Mesendoderm (in vitro differentiated cells): ENCODE data around the gene WSB1.
"Not testable (repeated sequence)": the region's sequence is repeated elsewhere in the genome, so short reads cannot be mapped to it uniquely, and the experiment has no call there.

ENCODE experiments used
- DNase-seq: peaks from one replicate; pipeline ENCODE4 v3.0.0; 2013
- H2AK5ac ChIP-seq: 2 replicates; pipeline ENCODE4 v1.6.1; 2013; ENCODE audit warnings: low read length, inconsistent platforms
- H2BK120ac ChIP-seq: 2 replicates; pipeline ENCODE4 v1.6.1; 2013; ENCODE audit warnings: low read depth, mild to moderate bottlenecking, low read length, moderate library complexity, mixed read lengths
- H2BK15ac ChIP-seq: replicated peaks from 2 replicates; pipeline ENCODE4 v1.6.1; 2013; ENCODE audit warnings: low read depth, mild to moderate bottlenecking, moderate library complexity
- H2BK5ac ChIP-seq: 2 replicates; pipeline ENCODE4 v1.6.1; 2013; ENCODE audit warnings: low read length, inconsistent platforms
- H3K18ac ChIP-seq: 2 replicates; pipeline ENCODE4 v1.6.1; 2013; ENCODE audit warnings: mild to moderate bottlenecking, low read length, mixed read lengths
- H3K23ac ChIP-seq: one replicate; pipeline ENCODE4 v1.6.1; 2013; ENCODE audit warnings: low read length
- H3K27ac ChIP-seq: 2 replicates; pipeline ENCODE4 v1.5.1; 2013; ENCODE audit warnings: low read depth, mild to moderate bottlenecking, inconsistent platforms, low read length, moderate library complexity
- H3K27me3 ChIP-seq: 2 replicates; pipeline ENCODE4 v1.6.1; 2013; ENCODE audit warnings: low read length, control low read depth, mild to moderate bottlenecking, inconsistent platforms; ENCODE audit not compliant: insufficient read depth, poor library complexity
- H3K36me3 ChIP-seq: 2 replicates; pipeline ENCODE4 v1.6.1; 2013; ENCODE audit warnings: low read length, inconsistent platforms; ENCODE audit not compliant: control insufficient read depth, insufficient read depth
- H3K4ac ChIP-seq: one replicate; pipeline ENCODE4 v1.6.1; 2013; ENCODE audit warnings: low read depth, mild to moderate bottlenecking, low read length, moderate library complexity
- H3K4me1 ChIP-seq: 2 replicates; pipeline ENCODE4 v1.6.1; 2013; ENCODE audit warnings: low read depth, low read length, inconsistent platforms; ENCODE audit not compliant: control insufficient read depth
- H3K4me2 ChIP-seq: 2 replicates; pipeline ENCODE4 v1.6.1; 2013; ENCODE audit warnings: low read length
- H3K4me3 ChIP-seq: 2 replicates; pipeline ENCODE4 v1.5.1; 2013; ENCODE audit warnings: mild to moderate bottlenecking, low read length
- H3K56ac ChIP-seq: one replicate; pipeline ENCODE4 v1.6.1; 2013; ENCODE audit warnings: low read length
- H3K79me1 ChIP-seq: 2 replicates; pipeline ENCODE4 v1.6.1; 2013; ENCODE audit warnings: low read length, inconsistent platforms
- H3K79me2 ChIP-seq: 2 replicates; pipeline ENCODE4 v1.6.1; 2013; ENCODE audit warnings: mild to moderate bottlenecking, low read length; ENCODE audit not compliant: control insufficient read depth, insufficient read depth
- H3K9ac ChIP-seq: 2 replicates; pipeline ENCODE4 v1.6.1; 2013; ENCODE audit warnings: low read length, inconsistent platforms
- H4K5ac ChIP-seq: one replicate; pipeline ENCODE4 v1.6.1; 2013; ENCODE audit warnings: low read length
- H4K8ac ChIP-seq: one replicate; pipeline ENCODE4 v1.6.1; 2013; ENCODE audit warnings: low read depth, mild to moderate bottlenecking, control low read depth, low read length, moderate library complexity
- WGBS: extraction: QIAGEN DNeasy Blood & Tissue Kit; methylation state at CpG from one replicate; pipeline ENCODE4 v1.1.7; 2013; ENCODE audit warnings: low lambda C conversion rate, missing lambda C conversion rate; ENCODE audit not compliant: insufficient coverage; ENCODE audit errors: extremely low coverage; 5-methylcytosine and 5-hydroxymethylcytosine counted together

The WSB1 gene

DNA sequence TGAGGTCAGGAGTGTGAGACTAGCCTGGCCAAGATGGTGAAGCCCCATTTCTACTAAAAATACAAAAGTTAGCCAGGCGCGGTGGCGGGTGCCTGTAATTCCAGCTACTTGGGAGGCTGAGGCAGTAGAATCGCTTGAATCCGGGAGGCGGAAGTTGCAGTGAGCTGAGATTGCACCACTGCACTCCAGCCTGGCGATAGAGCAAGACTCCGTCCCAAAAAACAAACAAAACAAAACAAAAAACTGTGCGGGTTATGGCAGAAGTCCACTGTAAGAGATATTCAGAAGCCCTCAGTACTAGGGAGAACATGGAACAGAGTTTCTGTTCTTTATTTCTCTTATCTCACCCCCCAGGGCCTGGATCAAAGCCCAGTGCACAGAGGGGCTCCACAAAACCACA lies 34.8 kb downstream of the WSB1 start:
- not testable (repeated sequence) for H3K4me2 ChIP-seq, H3K4me3 ChIP-seq, H2BK15ac ChIP-seq, H3K27me3 ChIP-seq, H3K56ac ChIP-seq, H3K36me3 ChIP-seq, H3K18ac ChIP-seq, H3K23ac ChIP-seq, H4K8ac ChIP-seq, H3K4ac ChIP-seq, H3K79me2 ChIP-seq, H3K27ac ChIP-seq, H2AK5ac ChIP-seq, H3K9ac ChIP-seq, DNase-seq, H3K4me1 ChIP-seq, H2BK5ac ChIP-seq, H3K79me1 ChIP-seq, H2BK120ac ChIP-seq, H4K5ac ChIP-seq
- no CpG with 5 or more reads among the region's 9 CpGs for WGBS

DNA sequence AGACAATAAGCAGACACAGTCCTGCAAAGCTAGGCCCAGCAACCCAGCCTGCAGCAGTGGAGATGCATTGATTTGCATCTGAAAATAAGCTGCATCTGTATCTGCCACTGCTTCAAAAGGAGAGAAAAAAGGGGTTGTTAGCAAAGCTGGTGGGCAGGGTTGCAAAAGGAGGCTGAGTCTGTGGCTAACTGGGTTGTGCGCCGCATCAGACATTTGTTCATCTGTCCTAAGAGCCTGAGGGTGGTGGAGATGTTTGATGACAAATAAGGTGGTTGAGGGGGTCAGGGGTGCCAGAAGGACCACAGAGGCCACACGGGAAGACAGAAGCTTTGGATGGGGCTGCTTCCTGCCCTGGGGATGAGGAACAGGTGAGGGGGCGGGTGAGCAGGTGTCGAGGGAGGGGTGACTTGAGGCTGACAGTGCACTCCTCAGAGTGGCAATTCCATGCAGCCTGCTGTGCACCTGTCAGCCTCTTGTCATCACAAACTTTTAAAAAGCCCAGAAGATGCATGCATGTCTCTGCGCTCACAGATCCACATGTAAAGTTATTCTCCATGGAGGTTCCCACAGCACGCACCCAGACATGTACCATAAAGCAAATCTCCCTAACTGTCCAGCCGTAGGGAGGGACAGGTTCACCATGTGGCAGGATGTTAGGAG lies 35.4 kb downstream of the WSB1 start:
- no CpG with 5 or more reads among the region's 8 CpGs for WGBS
- H3K79me2 ChIP-seq: no peaks in the 10 kb centered on the region
- no peaks in the 10 kb centered on the region for H3K27me3 ChIP-seq
- no peak overlapping the region for H2BK120ac ChIP-seq
- H2AK5ac ChIP-seq: no peak overlapping the region
- H3K27ac ChIP-seq: no peak overlapping the region
- no peak overlapping the region for H3K23ac ChIP-seq
- no peak overlapping the region for H3K9ac ChIP-seq
- no peak overlapping the region for H2BK5ac ChIP-seq
- H2BK15ac ChIP-seq: no peak overlapping the region
- H3K36me3 ChIP-seq: no peaks in the 10 kb centered on the region
- H3K4me1 ChIP-seq: peaks cover 3% of the 10 kb centered on the region
- no peak overlapping the region for H4K5ac ChIP-seq
- H3K4ac ChIP-seq: no peak overlapping the region
- DNase-seq: no peak
- no peak overlapping the region for H3K4me2 ChIP-seq
- no peak overlapping the region for H3K4me3 ChIP-seq
- no peaks in the 10 kb centered on the region for H3K79me1 ChIP-seq
- no peak overlapping the region for H3K56ac ChIP-seq
- no peak overlapping the region for H3K18ac ChIP-seq
- H4K8ac ChIP-seq: no peak overlapping the region

DNA sequence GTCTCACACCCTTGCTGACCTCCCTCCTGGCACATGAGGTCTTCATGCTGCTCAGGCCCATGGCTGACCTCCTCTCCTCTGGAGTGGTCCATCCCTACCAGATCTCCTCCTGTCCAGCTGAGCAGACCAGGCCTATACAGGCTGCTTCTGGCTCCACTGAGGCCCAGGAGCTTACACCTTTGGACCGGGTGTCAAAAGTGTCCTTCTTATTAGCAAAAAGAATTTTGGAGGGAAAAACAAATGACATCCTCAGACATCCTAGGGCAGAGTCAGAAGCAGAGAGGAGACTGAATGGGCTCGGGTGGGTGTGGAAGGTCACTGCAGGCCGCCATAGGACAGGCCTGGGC lies 38.1 kb downstream of the WSB1 start:
- Histone ChIP-seq H3K79me2 (no peaks in the 10 kb centered on the region), H3K56ac (peak overlapping the region; percentile 67), H2BK15ac (no peak overlapping the region), H3K27me3 (no peaks in the 10 kb centered on the region), H3K4me3 (no peak overlapping the region), H2BK120ac (no peak overlapping the region), H3K23ac (no peak overlapping the region), H3K9ac (no peak overlapping the region), H2BK5ac (no peak overlapping the region), H3K36me3 (no peaks in the 10 kb centered on the region), H3K18ac (peak overlapping the region; percentile 24), H3K79me1 (no peaks in the 10 kb centered on the region), H3K4me1 (peaks cover 3% of the 10 kb centered on the region), H4K8ac (no peak overlapping the region), H2AK5ac (peak overlapping the region; percentile 99), H4K5ac (no peak overlapping the region), H3K4me2 (no peak overlapping the region), H3K4ac (peak overlapping the region; percentile 66), H3K27ac (no peak overlapping the region)
- DNase-seq: no peak
- no CpG with 5 or more reads among the region's 3 CpGs for WGBS

DNA sequence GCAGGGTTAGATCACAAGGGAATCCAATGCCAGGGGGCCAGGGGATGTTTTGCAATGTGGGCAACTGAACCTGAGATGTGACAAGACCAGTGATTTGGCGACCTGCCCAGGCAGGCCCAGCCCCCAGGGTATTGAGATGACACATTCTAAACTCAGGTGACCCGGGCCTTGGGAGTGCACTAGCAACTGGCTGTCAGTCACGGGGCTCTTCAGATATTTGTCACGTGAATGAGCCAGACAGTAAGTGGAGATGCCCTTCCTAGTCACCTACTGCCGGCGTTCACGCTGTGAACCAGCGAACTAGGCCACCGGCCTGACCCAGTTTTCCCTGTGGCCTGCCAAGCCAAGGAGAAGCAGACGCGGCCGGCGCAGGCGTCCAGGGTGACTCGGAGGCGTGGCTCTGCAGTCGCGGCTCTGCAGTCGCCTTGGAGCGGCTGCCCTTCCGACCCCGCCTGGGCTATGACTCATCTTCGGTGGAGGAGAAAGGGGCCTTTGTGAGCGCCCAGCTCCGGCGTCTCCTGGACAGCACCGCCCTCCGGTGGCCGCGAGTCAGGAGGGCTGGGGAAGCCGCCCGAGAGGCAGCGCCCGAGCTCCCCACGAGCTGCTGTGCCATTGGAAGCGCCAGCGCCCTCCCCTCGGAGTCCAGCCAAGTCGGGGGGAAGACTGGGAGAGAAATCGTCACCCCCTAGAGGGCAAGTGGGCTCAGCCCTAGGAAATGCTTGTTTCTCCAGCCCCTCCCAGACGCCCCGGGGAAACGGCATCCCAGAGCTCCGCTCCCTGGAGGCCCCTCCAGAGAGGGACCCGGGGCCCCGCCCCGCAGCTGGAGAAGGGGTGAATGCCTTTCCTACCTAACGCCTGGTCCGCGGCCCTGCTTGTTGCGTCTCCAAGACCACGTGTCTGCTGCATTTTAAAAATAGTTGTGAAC lies 38.8 kb downstream of the WSB1 start:
- WGBS: no CpG with 5 or more reads among the region's 52 CpGs
- H2BK15ac ChIP-seq: no peak overlapping the region
- H2AK5ac ChIP-seq: no peak overlapping the region
- no peak overlapping the region for H3K23ac ChIP-seq
- peak overlapping the region; percentile 31 for H3K4me3 ChIP-seq
- H3K27ac ChIP-seq: peak overlapping the region; percentile 55
- H2BK5ac ChIP-seq: peak overlapping the region; percentile 76
- peak overlapping the region; percentile 72 for H3K18ac ChIP-seq
- H3K79me1 ChIP-seq: no peaks in the 10 kb centered on the region
- no peaks in the 10 kb centered on the region for H3K36me3 ChIP-seq
- no peak overlapping the region for H4K5ac ChIP-seq
- peak; percentile 99 for DNase-seq
- peak overlapping the region; percentile 58 for H3K9ac ChIP-seq
- no peaks in the 10 kb centered on the region for H3K79me2 ChIP-seq
- peak overlapping the region; percentile 68 for H2BK120ac ChIP-seq
- H3K56ac ChIP-seq: peak overlapping the region; percentile 91
- peaks cover 3% of the 10 kb centered on the region for H3K4me1 ChIP-seq
- no peak overlapping the region for H4K8ac ChIP-seq
- H3K4ac ChIP-seq: peak overlapping the region; percentile 66
- H3K4me2 ChIP-seq: peak overlapping the region; percentile 55
- no peaks in the 10 kb centered on the region for H3K27me3 ChIP-seq

DNA sequence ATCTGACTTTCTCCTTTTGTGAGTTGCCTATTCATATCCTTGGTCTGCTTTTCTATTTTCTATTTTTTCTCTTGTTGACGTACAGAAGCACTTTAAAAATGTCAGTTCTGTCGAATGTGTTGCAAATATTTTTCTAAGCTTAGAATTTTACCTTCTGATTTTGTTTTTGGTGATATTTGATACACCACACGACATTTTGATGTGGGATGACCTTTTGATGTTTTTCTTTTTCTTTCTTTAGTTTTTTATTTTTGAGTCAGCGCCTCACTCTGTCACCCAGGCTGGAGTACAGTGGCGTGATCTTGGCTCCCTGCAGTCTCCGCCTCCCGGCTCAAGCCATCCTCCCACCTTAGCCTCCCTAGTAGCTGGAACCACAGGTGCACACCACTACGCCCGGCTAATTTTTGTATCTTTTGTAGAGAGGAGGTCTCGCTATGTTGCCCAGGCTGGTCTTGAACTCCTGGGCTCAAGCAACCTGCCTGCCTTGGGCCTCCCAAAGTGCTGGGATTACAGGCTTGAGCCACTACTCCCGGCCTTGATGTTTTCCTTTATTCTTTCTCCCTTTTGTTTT lies 39.6 kb downstream of the WSB1 start:
- Histone ChIP-seq H3K27me3 (no peaks in the 10 kb centered on the region), H2BK15ac (no peak overlapping the region), H3K4me1 (peaks cover 3% of the 10 kb centered on the region), H3K27ac (no peak overlapping the region), H4K5ac (no peak overlapping the region), H2AK5ac (no peak overlapping the region), H4K8ac (no peak overlapping the region), H2BK120ac (no peak overlapping the region), H3K79me2 (no peaks in the 10 kb centered on the region), H2BK5ac (no peak overlapping the region), H3K79me1 (no peaks in the 10 kb centered on the region), H3K23ac (no peak overlapping the region), H3K4me3 (peak overlapping the region; percentile 31), H3K9ac (peak overlapping the region; percentile 58), H3K4me2 (peak overlapping the region; percentile 55), H3K4ac (no peak overlapping the region), H3K18ac (peak overlapping the region; percentile 72), H3K56ac (peak overlapping the region; percentile 89), H3K36me3 (no peaks in the 10 kb centered on the region)
- no CpG with 5 or more reads among the region's 11 CpGs for WGBS
- DNase-seq: no peak
